ENCODE data around the gene NUAK1. TPM values are rescaled to one million over a fixed set of nuclear protein-coding genes. Genes with fewer than 3 reads are reported as not detected.
A peak's percentile ranks its signal among the peaks of the same experiment; 100 is the strongest.

The NUAK1 gene
- total RNA-seq, 1 experiment from 2014 or later, result 10.7 TPM

GRCh38 chr12:106066051-106066705, 72.6 kb downstream of the NUAK1 start:
- DNase-seq (ENCODE audit: low read depth), result peak; percentile 36

DNA sequence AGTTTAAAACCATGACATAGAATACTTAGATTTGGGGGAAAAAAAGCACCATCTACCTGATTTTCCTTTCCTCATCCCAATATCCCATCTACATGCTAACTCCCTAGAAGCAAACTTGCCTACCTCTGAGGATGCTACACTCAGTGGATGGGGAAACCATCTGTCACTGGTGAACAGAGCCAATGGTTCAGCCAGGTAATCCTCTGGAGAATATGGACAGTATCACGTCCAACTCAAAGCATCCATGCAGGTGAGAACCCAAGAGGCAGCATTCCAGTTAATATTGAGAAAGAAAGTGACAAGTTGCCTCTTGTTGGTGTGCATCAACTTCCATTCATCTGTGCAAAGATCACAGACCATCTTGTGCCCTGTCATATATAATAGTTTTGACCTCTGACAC, 73.2 kb downstream of the NUAK1 start:
- no peak for DNase-seq (ENCODE audit: low read depth)

DNA sequence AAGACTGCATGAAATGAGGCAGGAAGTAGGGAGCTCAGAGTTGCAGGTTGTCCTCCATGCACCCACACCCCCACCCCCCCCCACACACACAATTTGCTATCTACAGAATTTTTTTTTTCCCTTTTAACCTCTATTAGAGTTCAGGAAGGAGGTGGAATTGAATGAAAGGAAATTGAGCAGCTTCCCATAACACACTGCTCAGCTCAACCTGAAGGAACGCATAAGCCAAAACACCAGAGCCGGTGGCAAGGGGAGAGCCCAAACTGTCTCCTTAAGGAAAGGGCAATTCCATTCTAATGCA, 74.1 kb downstream of the NUAK1 start:
- DNase-seq (ENCODE audit: low read depth), result no peak

DNA sequence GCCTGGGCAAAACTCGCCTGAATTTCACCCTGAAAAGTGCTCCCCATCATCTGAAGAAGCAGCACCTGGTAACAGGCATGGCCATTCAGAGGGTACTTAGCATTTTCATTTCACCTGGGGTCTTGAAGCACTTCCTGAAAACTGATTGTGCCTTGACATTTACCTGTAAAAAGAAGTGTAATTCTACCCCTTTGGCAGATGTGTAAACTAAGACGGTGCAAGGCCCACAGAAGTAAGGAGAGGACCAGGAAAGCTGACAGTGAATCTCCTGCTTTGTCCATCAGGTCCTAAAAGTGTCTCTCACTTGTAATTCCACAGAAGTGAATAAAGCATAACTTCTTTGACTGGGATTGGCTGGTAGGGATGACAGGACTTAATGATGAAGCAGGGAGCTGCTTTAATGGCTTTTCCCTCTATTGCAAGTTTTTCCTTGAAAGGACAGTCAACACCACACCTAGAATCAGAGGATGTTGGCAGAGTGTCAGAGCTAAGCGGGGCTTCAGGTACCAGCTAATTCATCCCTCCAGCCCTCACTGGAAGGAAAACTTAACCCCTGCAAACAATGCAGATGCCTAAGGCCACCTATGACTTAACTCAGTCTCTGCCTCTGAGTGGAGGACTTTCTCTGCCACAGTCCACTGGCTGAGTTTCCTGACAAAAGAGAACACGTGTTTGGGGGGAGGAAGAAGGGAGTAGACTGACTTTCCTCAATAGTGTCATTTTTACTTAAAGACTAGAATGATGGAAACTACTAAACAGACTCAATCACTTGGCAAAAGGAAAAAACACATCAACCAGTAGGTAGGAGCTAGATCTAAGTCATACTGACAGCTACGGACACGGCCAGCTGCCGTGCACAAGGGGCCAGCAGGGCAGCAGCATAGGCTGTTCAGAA, 74.7 kb downstream of the NUAK1 start:
- DNase-seq (ENCODE audit: low read depth), result no peak

GRCh38 chr12:106062693-106063092, 76.1 kb downstream of the NUAK1 start:
- DNase-seq (ENCODE audit: low read depth), result peak; percentile 42

GRCh38 chr12:106058256-106059182, 80.2 kb downstream of the NUAK1 start:
- DNase-seq (ENCODE audit: low read depth), result no peak

GRCh38 chr12:106054049-106054448, 84.7 kb downstream of the NUAK1 start:
- DNase-seq (ENCODE audit: low read depth), result no peak

- no peak for DNase-seq (ENCODE audit: low read depth)
Measured at GRCh38 chr12:106051853-106052531, 86.8 kb downstream of the NUAK1 start.

DNA sequence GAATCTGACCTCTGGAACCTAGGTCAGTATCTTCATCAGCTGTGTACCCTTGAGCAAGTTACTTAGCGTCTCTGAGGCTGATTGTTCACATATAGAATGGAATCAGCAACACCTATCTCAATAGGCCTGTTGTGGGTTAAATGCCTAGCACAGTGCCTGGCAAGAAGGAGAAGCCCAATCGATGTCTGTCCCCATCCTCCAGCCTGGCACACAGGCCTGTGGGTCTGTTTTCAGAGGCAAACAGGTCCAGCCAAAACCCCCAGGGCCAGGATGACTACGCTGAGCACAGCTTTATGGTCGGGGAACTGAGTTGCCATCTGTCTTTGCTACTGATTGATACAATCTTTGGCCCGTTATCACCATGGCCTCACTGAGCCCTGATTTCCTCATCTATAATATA, 89.2 kb downstream of the NUAK1 start:
- DNase-seq (ENCODE audit: low read depth), result no peak

DNA sequence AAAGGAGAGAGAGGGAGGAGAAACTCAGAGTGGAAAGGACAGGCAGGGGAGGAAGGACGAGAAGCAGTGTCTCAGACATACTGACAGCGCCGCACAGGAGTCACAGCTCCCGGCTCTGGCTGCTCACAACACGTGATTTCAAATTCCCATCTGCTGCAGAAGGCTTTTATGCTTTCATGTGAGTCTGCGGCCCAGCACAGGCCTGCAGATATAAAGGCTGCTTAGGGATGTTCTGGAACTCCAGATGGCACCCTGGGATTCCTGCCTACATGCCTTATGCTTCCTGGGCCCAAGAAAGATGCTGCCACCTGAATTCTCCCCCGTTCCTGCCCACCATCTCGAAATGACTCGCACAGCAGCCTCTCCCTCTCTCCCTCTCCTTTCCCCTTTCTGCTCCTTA, 89.6 kb downstream of the NUAK1 start:
- no peak for DNase-seq (ENCODE audit: low read depth)

DNA sequence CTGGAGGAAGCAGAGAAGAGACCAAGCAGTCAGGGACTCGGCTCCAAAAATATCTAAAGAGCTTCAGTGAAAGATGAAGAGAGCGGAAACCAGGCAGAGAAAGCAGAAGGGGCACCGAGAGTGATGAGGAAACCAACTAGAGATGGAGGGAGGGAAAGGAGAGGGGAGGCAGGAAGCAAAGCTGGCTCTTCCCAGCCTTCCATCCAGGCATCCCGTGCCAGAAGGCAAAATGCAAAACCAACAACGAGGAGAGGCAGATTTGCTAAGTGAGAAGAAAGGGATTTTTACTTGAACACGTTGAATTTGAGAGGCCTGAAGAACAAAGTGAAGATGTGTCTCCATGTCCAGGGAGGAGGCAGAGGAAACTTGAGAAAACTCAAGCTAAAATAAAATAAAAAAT, 90.1 kb downstream of the NUAK1 start:
- DNase-seq (ENCODE audit: low read depth), result no peak

DNA sequence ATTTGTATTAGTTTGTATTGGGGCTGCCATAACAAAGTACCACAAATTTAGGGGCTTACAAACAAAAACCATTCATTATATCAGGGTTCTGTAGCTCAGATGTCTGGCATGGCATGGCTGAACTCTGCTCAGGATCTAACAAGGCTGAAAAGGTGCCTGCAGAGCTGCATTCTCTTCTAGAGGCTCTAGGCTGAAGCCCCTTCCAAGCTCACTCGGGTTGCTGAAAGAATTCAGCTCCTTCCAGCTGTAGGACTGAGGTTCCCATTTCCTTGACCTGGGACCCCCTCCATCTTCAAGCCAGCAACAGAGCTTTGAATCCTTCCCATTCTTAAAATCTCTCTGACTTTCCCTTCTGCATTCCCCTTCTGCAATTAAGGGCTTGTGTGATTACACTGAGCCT, 90.7 kb downstream of the NUAK1 start:
- no peak for DNase-seq (ENCODE audit: low read depth)

GRCh38 chr12:106046947-106047346, 91.8 kb downstream of the NUAK1 start:
- no peak for DNase-seq (ENCODE audit: low read depth)

GRCh38 chr12:106046301-106046846, 92.4 kb downstream of the NUAK1 start:
- no peak for DNase-seq (ENCODE audit: low read depth)

DNA sequence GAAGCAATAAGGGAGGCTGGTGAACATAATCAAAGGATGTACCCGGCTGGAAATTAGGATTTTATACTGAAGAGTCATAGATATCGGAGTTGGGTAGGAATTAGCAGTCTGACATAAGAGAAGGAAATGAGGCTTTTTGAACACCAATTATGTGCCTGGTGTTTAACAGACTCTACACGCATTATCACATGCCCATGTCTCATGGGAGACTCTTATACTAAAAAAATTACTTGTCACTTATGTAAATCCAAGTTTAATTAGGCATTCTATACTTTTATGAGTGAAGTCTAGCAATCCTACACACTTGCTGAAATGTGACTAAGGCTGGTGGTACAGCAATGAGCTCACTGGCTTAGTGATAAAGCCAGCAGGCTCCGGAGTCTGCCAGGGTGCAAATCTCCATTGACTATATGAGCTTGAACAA, 93.5 kb downstream of the NUAK1 start:
- DNase-seq (ENCODE audit: low read depth), result no peak

- DNase-seq (ENCODE audit: low read depth), result no peak
Measured at GRCh38 chr12:106044773-106045172, 94.0 kb downstream of the NUAK1 start.

GRCh38 chr12:106042037-106042436, 96.7 kb downstream of the NUAK1 start:
- DNase-seq (ENCODE audit: low read depth), result no peak

GRCh38 chr12:106040521-106040920, 98.2 kb downstream of the NUAK1 start:
- no peak for DNase-seq (ENCODE audit: low read depth)

DNA sequence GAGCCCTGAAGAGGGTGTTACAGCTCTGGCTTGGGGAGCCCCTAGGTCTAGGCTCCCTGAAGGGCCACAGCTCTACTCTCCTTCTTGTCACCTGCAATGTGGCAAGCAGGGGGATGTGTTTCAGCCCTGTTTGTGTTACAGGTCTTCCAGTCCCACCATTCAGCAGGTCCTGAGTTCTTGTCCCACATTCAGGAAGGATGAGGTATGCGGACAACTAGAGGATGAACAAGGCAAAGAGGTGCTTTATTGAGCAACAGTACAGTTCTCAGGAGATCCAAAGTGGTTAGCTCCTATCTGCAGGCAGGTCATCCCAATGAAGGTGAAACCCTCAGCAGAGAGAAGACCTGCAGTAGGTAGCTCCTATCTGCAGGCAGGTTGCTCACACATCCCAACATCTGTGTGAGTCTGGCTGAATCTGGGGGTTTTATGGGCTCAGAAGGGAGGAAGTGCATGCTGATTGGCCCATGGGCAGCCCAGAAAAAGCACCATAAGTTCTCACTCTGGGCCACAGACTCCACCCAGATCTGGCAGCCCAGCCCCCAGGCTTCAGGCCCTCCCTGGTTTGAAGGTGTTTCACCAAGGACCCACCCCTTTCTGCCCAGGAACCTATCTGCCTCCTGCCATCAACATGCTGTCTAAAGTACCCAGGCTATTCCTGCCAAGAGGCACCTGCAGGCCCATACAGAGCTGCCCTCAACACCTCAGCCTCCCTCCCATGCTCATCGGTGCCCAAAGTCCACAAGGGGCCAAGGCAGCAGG, 98.9 kb downstream of the NUAK1 start:
- no peak for DNase-seq (ENCODE audit: low read depth)

DNA sequence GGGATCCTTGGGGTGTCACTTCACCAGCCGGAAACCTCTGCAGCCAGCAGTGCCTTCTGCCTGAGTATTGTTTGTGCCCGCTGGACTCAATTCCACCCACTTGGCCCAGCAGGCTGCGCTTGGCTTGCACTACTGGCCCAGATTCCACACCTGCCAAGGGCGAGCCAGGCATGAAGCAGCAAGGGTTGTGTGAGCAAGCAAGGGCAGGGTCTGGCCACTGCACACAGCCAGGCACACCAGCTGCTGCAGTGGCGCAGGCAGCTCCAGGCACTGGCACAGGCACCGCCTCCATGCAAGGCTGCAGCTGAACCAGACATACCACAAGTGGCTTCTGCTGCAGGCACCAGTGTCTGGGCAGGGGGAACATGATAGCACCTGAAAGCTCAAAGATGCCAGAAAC, 99.5 kb downstream of the NUAK1 start:
- DNase-seq (ENCODE audit: low read depth), result no peak
